Prostate gland (tissue), 2 donors: Measurements from ENCODE around the gene ADAMTS2. TPM values are rescaled to one million over a fixed set of nuclear protein-coding genes. Genes with fewer than 3 reads are reported as not detected.

ENCODE experiments used
- DNase-seq: peaks from one replicate; pipeline ENCODE4 v3.0.0-alpha.2; 2019; ENCODE audit warnings: low spot score
- H3K27ac ChIP-seq, 2 donors: fragments of 200-600 bp; sonication (generic); 2 replicates each; pipeline ENCODE4 v1.5.1; 2017 to 2019
- H3K27me3 ChIP-seq: fragments of 200-600 bp; sonication (generic); replicated peaks from 2 replicates; pipeline ENCODE4 v1.5.1; 2019; ENCODE audit not compliant: insufficient read depth
- H3K36me3 ChIP-seq, 2 donors: fragments of 200-600 bp; sonication (generic); 1 replicate in 1 of 2; 2 replicates in 1 of 2; pipeline versions ENCODE4 v1.5.1 to v1.8.1; 2017 to 2019
- H3K4me1 ChIP-seq: fragments of 200-600 bp; sonication (generic); replicated peaks from 2 replicates; pipeline ENCODE4 v1.5.1; 2019
- H3K4me3 ChIP-seq, 2 donors: fragments of 200-600 bp; sonication (generic); 2 replicates each; pipeline ENCODE4 v1.5.1; 2017 to 2019
- H3K9me3 ChIP-seq: fragments of 200-600 bp; sonication (generic); 2 replicates; pipeline ENCODE4 v1.5.1; 2017
- POLR2A ChIP-seq: fragments of 450-650 bp; IDR thresholded peaks from one replicate; pipeline ENCODE4 v1.6.1; 2016; ENCODE audit warnings: antibody characterized with exemption, mild to moderate bottlenecking
- POLR2AphosphoS5 ChIP-seq: sonication (generic); formaldehyde crosslinking; IDR thresholded peaks from one replicate; pipeline ENCODE4 v1.6.1; 2017; ENCODE audit warnings: antibody characterized with exemption
- WGBS: methylation state at CpG from one replicate; pipeline ENCODE4 v1.1.5; 2018; 5-methylcytosine and 5-hydroxymethylcytosine counted together
- intact Hi-C: fragments of 100-400 bp; cut with DNase I; formaldehyde crosslinking; loops from one replicate; pipeline ENCODE4 v1.14.2; 2022
- total RNA-seq, 2 donors: library from RNA; depleted of rRNA; stranded (reverse); fragments of >200 nt; gene quantifications; one replicate each; pipeline ENCODE4 v1.1.0, GENCODE V29; 2016
- TF ChIP-seq, protein P1 (sequence below), 4 experiments: fragments of 200-600 bp in 2 of 4; fragments of 450-650 bp in 2 of 4; sonication (generic) in 2 of 4; IDR thresholded peaks; 1 replicate in 3 of 4; 2 replicates in 1 of 4; pipeline ENCODE4 v1.5.1; 2016 to 2019; ENCODE audit warnings: antibody characterized with exemption in 4 of 4, mild to moderate bottlenecking in 2 of 4, moderate library complexity in 2 of 4

Gene ADAMTS2
- total RNA-seq, 2 donors from 2014 or later: 2.0 to 20.3 TPM

DNA sequence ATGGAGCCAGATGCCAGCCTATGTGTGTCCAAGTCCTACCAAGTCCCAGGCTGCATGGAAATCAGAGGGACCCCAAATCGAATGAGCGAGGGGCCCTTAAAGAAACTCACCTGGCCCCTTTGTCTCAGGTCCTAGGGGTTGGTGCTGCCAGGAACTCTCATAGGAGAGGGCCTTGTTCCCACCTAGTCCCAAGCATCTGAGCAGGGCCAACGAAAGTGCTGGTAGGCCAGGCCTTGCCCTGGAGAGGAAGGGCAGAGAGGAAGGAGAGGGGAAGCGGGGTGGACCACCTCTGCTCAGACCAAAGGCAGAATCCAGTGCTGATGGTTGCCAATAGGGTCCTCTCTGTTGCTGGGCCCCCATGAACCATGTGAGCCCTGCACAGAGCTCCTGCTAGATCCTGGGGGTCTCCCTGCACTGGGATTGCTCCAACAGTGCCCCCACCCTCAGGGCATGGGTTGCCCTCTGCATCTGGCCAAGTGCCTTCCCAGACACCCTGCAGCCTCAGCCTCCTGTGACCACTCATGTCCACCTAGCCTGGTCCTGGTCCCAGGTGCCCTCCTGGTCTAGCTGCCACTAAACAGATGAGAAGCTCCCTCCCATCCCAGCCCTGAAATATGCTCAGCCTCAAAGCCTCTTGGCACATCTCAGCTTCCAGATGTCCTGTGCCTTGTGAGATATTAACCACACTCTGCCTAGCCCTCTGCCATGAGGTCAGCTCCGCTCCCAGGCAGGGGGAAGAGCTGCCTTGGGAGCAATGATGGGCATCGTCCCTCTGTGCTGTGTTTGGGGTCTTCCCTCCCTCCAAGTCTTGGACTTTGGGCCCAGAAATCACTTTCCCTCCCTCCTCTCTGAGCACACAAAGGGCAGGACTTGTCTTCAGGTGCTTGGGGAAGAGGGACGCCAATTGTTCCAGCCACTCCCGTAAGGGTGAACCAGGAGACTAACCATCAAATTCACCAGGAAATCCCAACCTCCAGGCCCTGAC, 109.6 kb downstream of the ADAMTS2 start:
- H3K4me1 ChIP-seq: no peaks in the 10 kb centered on the region

DNA sequence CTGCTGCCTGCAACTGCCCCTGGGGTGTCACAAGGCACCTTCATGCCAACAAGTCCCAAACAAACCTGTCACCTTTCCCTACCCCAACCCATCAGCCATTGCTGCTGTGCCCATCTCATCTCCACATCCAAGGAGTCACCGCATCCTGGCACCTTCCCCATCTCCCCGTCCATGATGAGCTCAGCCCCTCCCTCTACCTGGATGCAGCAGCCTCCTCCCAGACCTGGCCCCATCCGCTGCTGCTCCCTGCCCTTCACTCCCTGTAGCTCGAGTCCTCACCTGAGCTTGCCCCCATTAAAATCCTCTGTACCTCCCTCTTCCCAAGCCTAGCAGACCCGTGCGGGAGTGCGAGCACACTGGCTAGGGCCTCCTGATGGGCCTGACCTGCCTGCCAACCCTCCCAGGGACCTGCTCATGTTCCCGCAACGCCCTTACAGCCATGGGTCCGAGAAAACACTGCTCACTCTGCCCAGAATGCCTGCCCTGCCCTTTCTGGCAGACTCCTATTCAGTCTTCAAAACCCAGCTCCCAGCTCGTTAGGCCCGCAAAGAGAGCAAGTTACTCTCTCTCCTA, 110.6 kb downstream of the ADAMTS2 start:
- Histone ChIP-seq H3K27ac (no peak overlapping the region), H3K4me1 (no peaks in the 10 kb centered on the region), H3K4me3 (no peak overlapping the region), H3K9me3 (no peaks in the 10 kb centered on the region), H3K27me3 (no peaks in the 10 kb centered on the region), H3K36me3 (no peaks in the 10 kb centered on the region)
- no peak for DNase-seq
- WGBS: 85% methylated on average over 12 of the region's 12 CpGs
- intact Hi-C loops: no loop called here
- TF ChIP-seq, protein P1, sequence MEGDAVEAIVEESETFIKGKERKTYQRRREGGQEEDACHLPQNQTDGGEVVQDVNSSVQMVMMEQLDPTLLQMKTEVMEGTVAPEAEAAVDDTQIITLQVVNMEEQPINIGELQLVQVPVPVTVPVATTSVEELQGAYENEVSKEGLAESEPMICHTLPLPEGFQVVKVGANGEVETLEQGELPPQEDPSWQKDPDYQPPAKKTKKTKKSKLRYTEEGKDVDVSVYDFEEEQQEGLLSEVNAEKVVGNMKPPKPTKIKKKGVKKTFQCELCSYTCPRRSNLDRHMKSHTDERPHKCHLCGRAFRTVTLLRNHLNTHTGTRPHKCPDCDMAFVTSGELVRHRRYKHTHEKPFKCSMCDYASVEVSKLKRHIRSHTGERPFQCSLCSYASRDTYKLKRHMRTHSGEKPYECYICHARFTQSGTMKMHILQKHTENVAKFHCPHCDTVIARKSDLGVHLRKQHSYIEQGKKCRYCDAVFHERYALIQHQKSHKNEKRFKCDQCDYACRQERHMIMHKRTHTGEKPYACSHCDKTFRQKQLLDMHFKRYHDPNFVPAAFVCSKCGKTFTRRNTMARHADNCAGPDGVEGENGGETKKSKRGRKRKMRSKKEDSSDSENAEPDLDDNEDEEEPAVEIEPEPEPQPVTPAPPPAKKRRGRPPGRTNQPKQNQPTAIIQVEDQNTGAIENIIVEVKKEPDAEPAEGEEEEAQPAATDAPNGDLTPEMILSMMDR (IDR thresholded peaks at IDR 0.05): no peak
- TF ChIP-seq POLR2A (no peak), POLR2AphosphoS5 (no peak)

More for the DNA sequence above, 109.6 kb downstream of the ADAMTS2 start:
- intact Hi-C loops: no loop called here
- H3K4me3 ChIP-seq: no peak overlapping the region
- H3K27ac ChIP-seq: no peak overlapping the region
- no peaks in the 10 kb centered on the region for H3K36me3 ChIP-seq
- DNase-seq: no peak
- no peaks in the 10 kb centered on the region for H3K9me3 ChIP-seq
- no peaks in the 10 kb centered on the region for H3K27me3 ChIP-seq
- WGBS: 95% methylated on average over 8 of the region's 8 CpGs
- TF ChIP-seq POLR2AphosphoS5 (no peak), POLR2A (no peak)
- TF ChIP-seq, protein P1 (IDR thresholded peaks at IDR 0.05): no peak

DNA sequence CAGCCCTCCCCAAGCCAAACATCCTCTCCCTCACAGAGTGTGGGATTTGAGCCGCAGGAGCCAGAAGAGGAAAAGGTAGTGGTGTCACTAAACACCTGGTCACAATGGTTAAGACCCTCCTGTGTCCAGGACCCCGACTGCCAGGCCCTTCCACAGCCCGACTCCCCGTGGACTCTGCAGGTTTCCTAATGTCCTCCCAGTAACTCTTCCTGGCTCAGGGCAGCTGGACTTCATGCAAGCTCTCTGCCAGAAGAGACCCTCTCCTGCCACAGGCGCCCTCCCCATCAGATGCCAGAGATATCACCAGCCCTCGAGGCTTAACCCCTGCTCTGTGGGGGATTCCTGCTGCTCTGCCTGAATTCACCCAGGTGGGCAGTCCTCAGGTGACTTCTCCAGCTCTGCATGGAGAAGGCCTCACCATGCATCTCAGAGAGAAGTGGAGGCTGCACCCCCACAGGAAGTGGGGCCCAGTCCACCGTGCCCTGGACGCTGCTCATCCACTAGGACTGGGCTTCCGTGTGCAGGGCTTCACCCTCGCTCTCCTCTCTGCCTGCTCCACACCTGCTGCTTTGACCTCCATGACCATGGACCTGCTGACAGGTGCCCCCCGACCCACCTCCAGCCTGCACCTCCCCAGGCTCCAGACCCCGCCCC, 111.2 kb downstream of the ADAMTS2 start:
- Histone ChIP-seq H3K9me3 (no peaks in the 10 kb centered on the region), H3K4me1 (no peaks in the 10 kb centered on the region), H3K27ac (no peak overlapping the region), H3K36me3 (no peaks in the 10 kb centered on the region), H3K27me3 (no peaks in the 10 kb centered on the region), H3K4me3 (no peak overlapping the region)
- 77% methylated on average over 12 of the region's 12 CpGs for WGBS
- TF ChIP-seq, protein P1 (IDR thresholded peaks at IDR 0.05): no peak
- intact Hi-C loops: no loop called here
- no peak for DNase-seq

DNA sequence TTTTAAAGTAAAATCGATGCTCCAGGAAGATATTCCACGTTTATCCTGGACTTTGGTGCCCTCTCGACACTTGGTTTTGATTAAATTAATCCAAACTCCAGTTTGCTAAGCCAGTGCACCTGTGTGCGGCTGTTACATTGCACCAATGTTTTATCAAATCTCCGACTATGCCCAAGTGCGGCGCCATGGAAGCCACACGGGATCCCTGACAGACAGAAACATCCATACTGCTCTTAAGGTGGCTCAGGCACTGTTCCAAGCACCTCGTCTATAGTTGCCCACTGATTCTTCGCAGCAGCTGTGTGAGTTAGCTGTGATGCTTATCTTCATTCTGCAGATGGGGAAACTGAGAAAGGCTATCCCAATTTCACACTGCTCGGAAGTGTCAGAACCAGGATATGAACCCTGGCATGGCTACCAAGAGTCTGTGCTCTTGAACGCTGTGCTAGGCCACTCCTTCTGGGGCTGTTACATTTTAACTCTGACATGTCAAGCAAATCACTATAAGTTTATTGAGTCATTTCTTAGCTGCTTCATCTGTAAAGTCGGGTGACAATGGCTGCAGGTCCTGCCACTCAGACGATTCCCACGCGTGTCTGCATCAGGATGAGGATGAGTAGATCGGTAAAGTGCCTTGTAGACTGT, 113.0 kb downstream of the ADAMTS2 start:
- Histone ChIP-seq H3K4me1 (no peaks in the 10 kb centered on the region), H3K9me3 (no peaks in the 10 kb centered on the region), H3K27ac (no peak overlapping the region), H3K4me3 (no peak overlapping the region), H3K36me3 (no peaks in the 10 kb centered on the region), H3K27me3 (no peaks in the 10 kb centered on the region)
- no peak for DNase-seq
- intact Hi-C loops: no loop called here
- TF ChIP-seq POLR2AphosphoS5: no peak
- TF ChIP-seq, protein P1 (IDR thresholded peaks at IDR 0.05): no peak
- no peak for TF ChIP-seq POLR2A
- WGBS: 72% methylated on average over 17 of the region's 17 CpGs
